SK-N-SH treated with all-trans-retinoic acid at 6 μM for 48 hours (cell line): ENCODE results near the gene PTBP3.

Experiments
- ATAC-seq: fragments of 200-7000 bp; cut with Tn5 transposase; 3 replicates; pipeline ENCODE4 v1.9.1; 2020; ENCODE audit warnings: mild to moderate bottlenecking, moderate library complexity
- ARNTL ChIP-seq: fragments of 450-650 bp; formaldehyde crosslinking; IDR thresholded peaks from 2 replicates; pipeline ENCODE4 v1.5.0; 2020; ENCODE audit warnings: low read depth, mild to moderate bottlenecking, moderate library complexity, borderline replicate concordance
- BACH2 ChIP-seq: fragments of 250-450 bp; sonication (Bioruptor Pico); IDR thresholded peaks from 2 replicates; pipeline ENCODE4 v1.9.0; 2021; ENCODE audit warnings: mild to moderate bottlenecking, borderline replicate concordance
- CSDC2 ChIP-seq: fragments of 250-450 bp; sonication (Bioruptor Pico); IDR thresholded peaks from 2 replicates; pipeline ENCODE4 v1.5.0; 2020; ENCODE audit warnings: mild to moderate bottlenecking, moderate library complexity
- ESRRG ChIP-seq: fragments of 250-450 bp; sonication (Bioruptor Pico); IDR thresholded peaks from 2 replicates; pipeline ENCODE4 v1.6.1; 2021; ENCODE audit warnings: mild to moderate bottlenecking
- GLIS3 ChIP-seq: fragments of 250-450 bp; sonication (Bioruptor Pico); IDR thresholded peaks from 2 replicates; pipeline ENCODE4 v1.5.0; 2020; ENCODE audit warnings: mild to moderate bottlenecking, moderate library complexity
- ISL1 ChIP-seq: fragments of 250-450 bp; sonication (Bioruptor Pico); IDR thresholded peaks from 2 replicates; pipeline ENCODE4 v2.1.2; 2022; ENCODE audit warnings: mild to moderate bottlenecking, moderate library complexity
- OSR1 ChIP-seq: fragments of 250-450 bp; sonication (Bioruptor Pico); IDR thresholded peaks from 2 replicates; pipeline ENCODE4 v1.8.0; 2022; ENCODE audit warnings: moderate library complexity, mild to moderate bottlenecking, inconsistent platforms
- PPARA ChIP-seq: fragments of 250-450 bp; sonication (Bioruptor Pico); IDR thresholded peaks from 2 replicates; pipeline ENCODE4 v1.5.0; 2020; ENCODE audit warnings: mild to moderate bottlenecking, borderline replicate concordance
- SNAI2 ChIP-seq: fragments of 250-450 bp; sonication (Bioruptor Pico); IDR thresholded peaks from 2 replicates; pipeline ENCODE4 v1.5.0; 2020; ENCODE audit warnings: mild to moderate bottlenecking, moderate library complexity
- TCF4 ChIP-seq: fragments of 250-450 bp; sonication (Bioruptor Pico); IDR thresholded peaks from 2 replicates; pipeline ENCODE4 v1.8.0; 2021; ENCODE audit warnings: mild to moderate bottlenecking, moderate library complexity, borderline replicate concordance
- TOX ChIP-seq: fragments of 250-450 bp; sonication (Bioruptor Pico); IDR thresholded peaks from 2 replicates; pipeline ENCODE4 v1.8.0; 2021; ENCODE audit warnings: mild to moderate bottlenecking, moderate library complexity, borderline replicate concordance
- ZC3H10 ChIP-seq: fragments of 250-450 bp; sonication (Bioruptor Pico); IDR thresholded peaks from 2 replicates; pipeline ENCODE4 v1.5.1; 2021; ENCODE audit warnings: mild to moderate bottlenecking, moderate library complexity
- ZFP30 ChIP-seq: fragments of 450-650 bp; formaldehyde crosslinking; IDR thresholded peaks from 2 replicates; pipeline ENCODE4 v1.5.0; 2022; ENCODE audit warnings: mild to moderate bottlenecking, moderate library complexity
- ZNF70 ChIP-seq: fragments of 450-650 bp; formaldehyde crosslinking; IDR thresholded peaks from 2 replicates; pipeline ENCODE4 v1.5.0; 2020; ENCODE audit warnings: mild to moderate bottlenecking, moderate library complexity
- TF ChIP-seq, protein P1 (sequence below): fragments of 250-450 bp; sonication (Bioruptor Pico); IDR thresholded peaks from 2 replicates; pipeline ENCODE4 v1.5.1; 2021; ENCODE audit warnings: mild to moderate bottlenecking, moderate library complexity
- TF ChIP-seq, protein P2 (sequence below): fragments of 250-450 bp; sonication (Bioruptor Pico); IDR thresholded peaks from 2 replicates; pipeline ENCODE4 v1.8.0; 2021; ENCODE audit warnings: low read depth, mild to moderate bottlenecking, moderate library complexity, borderline replicate concordance
- TF ChIP-seq, protein P3 (sequence below): fragments of 250-450 bp; sonication (Bioruptor Pico); IDR thresholded peaks from 2 replicates; pipeline ENCODE4 v1.5.0; 2020; ENCODE audit warnings: mild to moderate bottlenecking, moderate library complexity
- TF ChIP-seq, protein P4 (sequence below): fragments of 250-450 bp; sonication (Bioruptor Pico); IDR thresholded peaks from 2 replicates; pipeline ENCODE4 v1.5.1; 2020; ENCODE audit warnings: low read depth, mild to moderate bottlenecking, moderate library complexity
- TF ChIP-seq, protein P5 (sequence below): fragments of 250-450 bp; sonication (Bioruptor Pico); IDR thresholded peaks from 2 replicates; pipeline ENCODE4 v1.8.0; 2020; ENCODE audit warnings: mild to moderate bottlenecking, moderate library complexity, borderline replicate concordance

PTBP3 gene

DNA sequence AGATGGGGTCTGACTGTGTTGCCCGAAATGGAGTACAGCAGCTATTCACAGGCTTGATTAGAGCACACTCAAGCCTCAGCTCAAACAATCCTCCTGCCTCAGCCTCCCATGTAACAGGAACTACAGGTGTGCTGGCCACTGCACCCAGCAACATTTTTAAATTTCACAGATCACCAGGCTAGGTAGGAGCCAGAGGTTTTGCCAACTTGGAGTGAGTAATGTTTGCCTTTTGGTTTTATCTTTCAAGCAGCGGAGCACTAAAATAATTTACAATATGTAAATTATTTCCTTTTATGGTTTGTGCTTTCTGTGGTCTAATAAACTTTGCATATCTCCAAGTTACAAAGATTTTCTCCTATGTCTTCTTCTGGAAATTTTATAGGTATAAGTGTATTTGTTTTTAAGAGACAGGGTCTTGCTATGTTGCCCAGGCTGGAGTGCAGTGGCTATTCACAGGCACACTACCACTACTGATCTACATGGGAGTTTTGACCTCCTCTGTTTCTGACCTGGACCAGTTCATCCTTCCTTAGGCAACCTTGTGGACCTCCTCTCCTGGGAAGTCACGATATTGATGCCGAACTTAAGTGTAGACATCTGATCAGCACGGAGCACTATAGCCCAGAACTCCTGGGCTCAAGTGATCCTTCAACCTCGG is 91.1 kb downstream of the PTBP3 start:
- TF ChIP-seq BACH2 (CRISPR knock-in tag) (no peak), OSR1 (CRISPR knock-in tag) (no peak), ARNTL (no peak), ZC3H10 (CRISPR knock-in tag) (no peak), PPARA (CRISPR knock-in tag) (no peak), SNAI2 (no peak), TOX (CRISPR knock-in tag) (no peak), ISL1 (CRISPR knock-in tag) (no peak), TCF4 (no peak), GLIS3 (CRISPR knock-in tag) (no peak), ZNF70 (CRISPR knock-in tag) (no peak), ESRRG (CRISPR knock-in tag) (no peak), CSDC2 (no peak)
- TF ChIP-seq, protein P1, sequence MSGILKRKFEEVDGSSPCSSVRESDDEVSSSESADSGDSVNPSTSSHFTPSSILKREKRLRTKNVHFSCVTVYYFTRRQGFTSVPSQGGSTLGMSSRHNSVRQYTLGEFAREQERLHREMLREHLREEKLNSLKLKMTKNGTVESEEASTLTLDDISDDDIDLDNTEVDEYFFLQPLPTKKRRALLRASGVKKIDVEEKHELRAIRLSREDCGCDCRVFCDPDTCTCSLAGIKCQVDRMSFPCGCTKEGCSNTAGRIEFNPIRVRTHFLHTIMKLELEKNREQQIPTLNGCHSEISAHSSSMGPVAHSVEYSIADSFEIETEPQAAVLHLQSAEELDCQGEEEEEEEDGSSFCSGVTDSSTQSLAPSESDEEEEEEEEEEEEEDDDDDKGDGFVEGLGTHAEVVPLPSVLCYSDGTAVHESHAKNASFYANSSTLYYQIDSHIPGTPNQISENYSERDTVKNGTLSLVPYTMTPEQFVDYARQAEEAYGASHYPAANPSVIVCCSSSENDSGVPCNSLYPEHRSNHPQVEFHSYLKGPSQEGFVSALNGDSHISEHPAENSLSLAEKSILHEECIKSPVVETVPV, result no peak
- TF ChIP-seq, protein P2, sequence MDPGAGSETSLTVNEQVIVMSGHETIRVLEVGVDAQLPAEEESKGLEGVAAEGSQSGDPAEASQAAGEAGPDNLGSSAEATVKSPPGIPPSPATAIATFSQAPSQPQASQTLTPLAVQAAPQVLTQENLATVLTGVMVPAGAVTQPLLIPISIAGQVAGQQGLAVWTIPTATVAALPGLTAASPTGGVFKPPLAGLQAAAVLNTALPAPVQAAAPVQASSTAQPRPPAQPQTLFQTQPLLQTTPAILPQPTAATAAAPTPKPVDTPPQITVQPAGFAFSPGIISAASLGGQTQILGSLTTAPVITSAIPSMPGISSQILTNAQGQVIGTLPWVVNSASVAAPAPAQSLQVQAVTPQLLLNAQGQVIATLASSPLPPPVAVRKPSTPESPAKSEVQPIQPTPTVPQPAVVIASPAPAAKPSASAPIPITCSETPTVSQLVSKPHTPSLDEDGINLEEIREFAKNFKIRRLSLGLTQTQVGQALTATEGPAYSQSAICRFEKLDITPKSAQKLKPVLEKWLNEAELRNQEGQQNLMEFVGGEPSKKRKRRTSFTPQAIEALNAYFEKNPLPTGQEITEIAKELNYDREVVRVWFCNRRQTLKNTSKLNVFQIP (CRISPR knock-in tag), result no peak
- TF ChIP-seq, protein P3, sequence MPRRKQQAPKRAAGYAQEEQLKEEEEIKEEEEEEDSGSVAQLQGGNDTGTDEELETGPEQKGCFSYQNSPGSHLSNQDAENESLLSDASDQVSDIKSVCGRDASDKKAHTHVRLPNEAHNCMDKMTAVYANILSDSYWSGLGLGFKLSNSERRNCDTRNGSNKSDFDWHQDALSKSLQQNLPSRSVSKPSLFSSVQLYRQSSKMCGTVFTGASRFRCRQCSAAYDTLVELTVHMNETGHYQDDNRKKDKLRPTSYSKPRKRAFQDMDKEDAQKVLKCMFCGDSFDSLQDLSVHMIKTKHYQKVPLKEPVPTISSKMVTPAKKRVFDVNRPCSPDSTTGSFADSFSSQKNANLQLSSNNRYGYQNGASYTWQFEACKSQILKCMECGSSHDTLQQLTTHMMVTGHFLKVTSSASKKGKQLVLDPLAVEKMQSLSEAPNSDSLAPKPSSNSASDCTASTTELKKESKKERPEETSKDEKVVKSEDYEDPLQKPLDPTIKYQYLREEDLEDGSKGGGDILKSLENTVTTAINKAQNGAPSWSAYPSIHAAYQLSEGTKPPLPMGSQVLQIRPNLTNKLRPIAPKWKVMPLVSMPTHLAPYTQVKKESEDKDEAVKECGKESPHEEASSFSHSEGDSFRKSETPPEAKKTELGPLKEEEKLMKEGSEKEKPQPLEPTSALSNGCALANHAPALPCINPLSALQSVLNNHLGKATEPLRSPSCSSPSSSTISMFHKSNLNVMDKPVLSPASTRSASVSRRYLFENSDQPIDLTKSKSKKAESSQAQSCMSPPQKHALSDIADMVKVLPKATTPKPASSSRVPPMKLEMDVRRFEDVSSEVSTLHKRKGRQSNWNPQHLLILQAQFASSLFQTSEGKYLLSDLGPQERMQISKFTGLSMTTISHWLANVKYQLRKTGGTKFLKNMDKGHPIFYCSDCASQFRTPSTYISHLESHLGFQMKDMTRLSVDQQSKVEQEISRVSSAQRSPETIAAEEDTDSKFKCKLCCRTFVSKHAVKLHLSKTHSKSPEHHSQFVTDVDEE (CRISPR knock-in tag), result no peak
- TF ChIP-seq, protein P4, sequence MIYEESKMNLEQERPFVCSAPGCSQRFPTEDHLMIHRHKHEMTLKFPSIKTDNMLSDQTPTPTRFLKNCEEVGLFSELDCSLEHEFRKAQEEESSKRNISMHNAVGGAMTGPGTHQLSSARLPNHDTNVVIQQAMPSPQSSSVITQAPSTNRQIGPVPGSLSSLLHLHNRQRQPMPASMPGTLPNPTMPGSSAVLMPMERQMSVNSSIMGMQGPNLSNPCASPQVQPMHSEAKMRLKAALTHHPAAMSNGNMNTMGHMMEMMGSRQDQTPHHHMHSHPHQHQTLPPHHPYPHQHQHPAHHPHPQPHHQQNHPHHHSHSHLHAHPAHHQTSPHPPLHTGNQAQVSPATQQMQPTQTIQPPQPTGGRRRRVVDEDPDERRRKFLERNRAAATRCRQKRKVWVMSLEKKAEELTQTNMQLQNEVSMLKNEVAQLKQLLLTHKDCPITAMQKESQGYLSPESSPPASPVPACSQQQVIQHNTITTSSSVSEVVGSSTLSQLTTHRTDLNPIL (CRISPR knock-in tag), result no peak

DNA sequence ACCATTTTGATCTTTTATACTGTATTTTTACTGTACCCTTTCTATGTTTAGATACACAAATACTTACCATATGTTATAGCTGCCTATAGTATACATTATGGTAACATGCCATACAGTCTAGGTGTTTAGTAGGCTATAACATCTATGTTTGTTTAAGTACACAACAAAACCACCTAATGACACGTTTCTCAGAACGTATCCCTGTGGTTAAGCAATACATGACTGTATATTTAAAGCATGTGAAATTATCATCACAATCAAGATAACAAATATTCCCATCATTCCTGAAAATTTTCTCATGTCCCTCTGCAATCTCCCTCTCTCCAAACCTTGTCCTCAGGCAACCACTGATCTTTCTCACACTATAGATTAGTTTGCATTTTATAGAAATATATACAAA is 91.9 kb downstream of the PTBP3 start:
- no peak for TF ChIP-seq ZFP30
- TF ChIP-seq, protein P1, result no peak
- TF ChIP-seq ESRRG (CRISPR knock-in tag), result no peak
- no peak for TF ChIP-seq ZC3H10 (CRISPR knock-in tag)
- TF ChIP-seq OSR1 (CRISPR knock-in tag), result no peak
- TF ChIP-seq, protein P5, sequence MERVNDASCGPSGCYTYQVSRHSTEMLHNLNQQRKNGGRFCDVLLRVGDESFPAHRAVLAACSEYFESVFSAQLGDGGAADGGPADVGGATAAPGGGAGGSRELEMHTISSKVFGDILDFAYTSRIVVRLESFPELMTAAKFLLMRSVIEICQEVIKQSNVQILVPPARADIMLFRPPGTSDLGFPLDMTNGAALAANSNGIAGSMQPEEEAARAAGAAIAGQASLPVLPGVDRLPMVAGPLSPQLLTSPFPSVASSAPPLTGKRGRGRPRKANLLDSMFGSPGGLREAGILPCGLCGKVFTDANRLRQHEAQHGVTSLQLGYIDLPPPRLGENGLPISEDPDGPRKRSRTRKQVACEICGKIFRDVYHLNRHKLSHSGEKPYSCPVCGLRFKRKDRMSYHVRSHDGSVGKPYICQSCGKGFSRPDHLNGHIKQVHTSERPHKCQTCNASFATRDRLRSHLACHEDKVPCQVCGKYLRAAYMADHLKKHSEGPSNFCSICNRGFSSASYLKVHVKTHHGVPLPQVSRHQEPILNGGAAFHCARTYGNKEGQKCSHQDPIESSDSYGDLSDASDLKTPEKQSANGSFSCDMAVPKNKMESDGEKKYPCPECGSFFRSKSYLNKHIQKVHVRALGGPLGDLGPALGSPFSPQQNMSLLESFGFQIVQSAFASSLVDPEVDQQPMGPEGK (CRISPR knock-in tag), result no peak
- no peak for TF ChIP-seq CSDC2
- TF ChIP-seq TCF4, result no peak
- TF ChIP-seq, protein P2 (CRISPR knock-in tag), result no peak
- TF ChIP-seq, protein P4 (CRISPR knock-in tag), result no peak
- TF ChIP-seq PPARA (CRISPR knock-in tag), result no peak
- TF ChIP-seq BACH2 (CRISPR knock-in tag), result no peak
- ATAC-seq, result no peak

More for the DNA sequence above, 91.1 kb downstream of the PTBP3 start:
- ATAC-seq, result no peak
